HCT116 (cell line): ENCODE results near the gene MYLK2. TPM values are rescaled to one million over a fixed set of nuclear protein-coding genes. Genes with fewer than 3 reads are reported as not detected.

Source experiments
- ATAC-seq: fragments of 200-7000 bp; cut with Tn5 transposase; 2 replicates; pipeline ENCODE4 v1.9.1; 2020; ENCODE audit warnings: mild to moderate bottlenecking, moderate library complexity
- BruUV-seq: library from RNA; stranded (reverse); fragments of 400-500 nt; replicated peaks from 2 replicates; lab custom pipeline; 2021; lab: Mats Ljungman, UMichigan
- CTCF ChIA-PET: fragments of 300-600 bp; sonication (Branson Sonifier 250); formaldehyde crosslinking; loops from one replicate; lab custom pipeline; 2021; ENCODE audit warnings: antibody characterized with exemption; lab: Charles Lee
- POLR2A ChIA-PET: fragments of 300-600, 350-600 bp; sonication (Branson Sonifier 250); formaldehyde crosslinking; loops from one replicate; lab custom pipeline; 2021; ENCODE audit warnings: antibody characterized with exemption; lab: Charles Lee
- RAD21 ChIA-PET, 2 experiments: fragments of 300-600 bp; sonication (Branson Sonifier 250); formaldehyde crosslinking; loops; one replicate each; lab custom pipeline; 2023; ENCODE audit warnings: low total read pairs in 2 of 2; ENCODE audit not compliant: uncharacterized antibody in 2 of 2, unreplicated experiment in 2 of 2, low non-redundant PET in 1 of 2; lab: Charles Lee
- DNase-seq: peaks from one replicate; pipeline ENCODE4 v3.0.0-alpha.2; 2010; ENCODE audit warnings: low read depth, low spot score
- H2AFZ ChIP-seq: fragments of 200-600 bp; shearing (Covaris generic), sonication (generic); 2 replicates; pipeline ENCODE4 v1.6.1; 2017; ENCODE audit warnings: low read depth, mixed run types, mixed read lengths, antibody characterized with exemption, low read length; ENCODE audit not compliant: poor library complexity, severe bottlenecking
- H3K27ac ChIP-seq: 2 replicates; pipeline ENCODE4 v1.5.1; 2012; ENCODE audit warnings: low read depth, low read length
- H3K27me3 ChIP-seq: fragments of 200-600 bp; sonication (generic); 2 replicates; pipeline ENCODE4 v1.6.1; 2016; ENCODE audit warnings: mixed run types, low read length, mixed read lengths; ENCODE audit not compliant: insufficient read depth
- H3K36me3 ChIP-seq, 2 experiments: fragments of 200-500 bp in 1 of 2; fragments of 200-600 bp in 1 of 2; sonication (Bioruptor generic) in 1 of 2; sonication (generic) in 1 of 2; 2 replicates each; pipeline versions ENCODE4 v1.5.1 to v1.6.1; 2014 to 2016; ENCODE audit warnings: low read length in 2 of 2, inconsistent platforms in 1 of 2, mixed read lengths in 1 of 2, mixed run types in 1 of 2; ENCODE audit not compliant: insufficient read depth in 2 of 2, control insufficient read depth in 1 of 2
- H3K4me1 ChIP-seq, 2 experiments: fragments of 200-600 bp in 1 of 2; sonication (generic) in 1 of 2; 2 replicates each; pipeline versions ENCODE4 v1.5.1 to v1.6.1; 2012 to 2017; ENCODE audit warnings: low read length in 2 of 2, inconsistent platforms in 1 of 2, mild to moderate bottlenecking in 1 of 2, mixed read lengths in 1 of 2, mixed run types in 1 of 2, moderate library complexity in 1 of 2; ENCODE audit not compliant: insufficient read depth in 2 of 2, control insufficient read depth in 1 of 2
- H3K4me2 ChIP-seq: fragments of 200-600 bp; sonication (generic); 2 replicates; pipeline ENCODE4 v1.6.1; 2017; ENCODE audit warnings: mixed run types, low read length, mixed read lengths
- H3K4me3 ChIP-seq, 2 experiments: fragments of 200-600 bp in 1 of 2; sonication (generic) in 1 of 2; replicated peaks in 1 of 2; 2 replicates each; pipeline ENCODE4 v1.5.1; 2011 to 2016; ENCODE audit warnings: low read length in 2 of 2, control low read depth in 1 of 2, low read depth in 1 of 2, mild to moderate bottlenecking in 1 of 2, mixed read lengths in 1 of 2, mixed run types in 1 of 2
- H3K79me2 ChIP-seq: fragments of 200-600 bp; sonication (generic); 2 replicates; pipeline ENCODE4 v1.6.1; 2017; ENCODE audit warnings: mild to moderate bottlenecking, mixed run types, low read length, moderate library complexity, mixed read lengths; ENCODE audit not compliant: insufficient read depth
- H3K9ac ChIP-seq: fragments of 200-600 bp; sonication (generic); 2 replicates; pipeline ENCODE4 v1.6.1; 2016; ENCODE audit warnings: low read length, mixed read lengths
- H3K9me2 ChIP-seq: fragments of 200-600 bp; sonication (generic), shearing (Covaris generic); 2 replicates; pipeline ENCODE4 v1.6.1; 2017; ENCODE audit warnings: mixed run types, mild to moderate bottlenecking, moderate library complexity; ENCODE audit not compliant: insufficient read depth
- H3K9me3 ChIP-seq, 2 experiments: fragments of 200-500 bp in 1 of 2; fragments of 200-600 bp in 1 of 2; sonication (Bioruptor generic) in 1 of 2; sonication (generic) in 1 of 2; 2 replicates each; pipeline ENCODE4 v1.6.1; 2014 to 2017; ENCODE audit warnings: low read length in 2 of 2, mixed read lengths in 2 of 2, inconsistent platforms in 1 of 2, low read depth in 1 of 2, mild to moderate bottlenecking in 1 of 2, mixed run types in 1 of 2, moderate library complexity in 1 of 2; ENCODE audit not compliant: control insufficient read depth in 1 of 2, insufficient read depth in 1 of 2
- H4K20me1 ChIP-seq: fragments of 200-600 bp; sonication (generic), shearing (Covaris generic); 2 replicates; pipeline ENCODE4 v1.6.1; 2017; ENCODE audit warnings: mixed run types, mild to moderate bottlenecking, moderate library complexity; ENCODE audit not compliant: insufficient read depth
- CBX3 ChIP-seq: IDR thresholded peaks from 2 replicates; pipeline ENCODE4 v1.6.1; 2012; ENCODE audit warnings: low read depth
- CEBPB ChIP-seq: IDR thresholded peaks from 2 replicates; pipeline ENCODE4 v1.6.1; 2012; ENCODE audit warnings: low read depth
- CTCF ChIP-seq, 3 experiments: fragments of 200-600 bp in 1 of 3; sonication (generic) in 1 of 3; IDR thresholded peaks in 2 of 3; conservative IDR thresholded peaks in 1 of 3; 2 replicates each; pipeline ENCODE4 v1.5.1; 2012 to 2017; ENCODE audit warnings: low read depth in 2 of 3, low read length in 2 of 3, antibody characterized with exemption in 1 of 3, borderline replicate concordance in 1 of 3, control low read depth in 1 of 3, mild to moderate bottlenecking in 1 of 3, mixed read lengths in 1 of 3, mixed run types in 1 of 3, moderate library complexity in 1 of 3; ENCODE audit not compliant: insufficient read depth in 1 of 3
- EGR1 ChIP-seq: IDR thresholded peaks from 2 replicates; pipeline ENCODE4 v1.6.1; 2012; ENCODE audit warnings: low read depth
- EZH2phosphoT487 ChIP-seq: fragments of 200-600 bp; IDR thresholded peaks from 2 replicates; pipeline ENCODE4 v1.6.1; 2018; ENCODE audit warnings: antibody characterized with exemption, borderline replicate concordance
- JUND ChIP-seq: IDR thresholded peaks from 2 replicates; pipeline ENCODE4 v1.6.1; 2012
- POLR2A ChIP-seq: IDR thresholded peaks from 2 replicates; pipeline ENCODE4 v1.7.0; 2011; ENCODE audit warnings: borderline replicate concordance; ENCODE audit not compliant: insufficient read depth, insufficient read length; ENCODE audit errors: extremely low read depth
- RAD21 ChIP-seq: IDR thresholded peaks from 2 replicates; pipeline ENCODE4 v1.6.1; 2012; ENCODE audit warnings: low read depth, mild to moderate bottlenecking
- REST ChIP-seq: IDR thresholded peaks from 2 replicates; pipeline ENCODE4 v1.6.1; 2012; ENCODE audit warnings: low read depth
- SIN3A ChIP-seq: IDR thresholded peaks from 2 replicates; pipeline ENCODE4 v1.6.1; 2012; ENCODE audit warnings: low read depth
- SP1 ChIP-seq: IDR thresholded peaks from 2 replicates; pipeline ENCODE4 v1.6.1; 2012; ENCODE audit warnings: low read depth
- SRF ChIP-seq: IDR thresholded peaks from 2 replicates; pipeline ENCODE4 v1.6.1; 2012; ENCODE audit warnings: low read depth
- YY1 ChIP-seq: IDR thresholded peaks from 2 replicates; pipeline ENCODE4 v1.6.1; 2011; ENCODE audit warnings: low read length, low read depth, moderate library complexity, mild to moderate bottlenecking; ENCODE audit not compliant: insufficient replicate concordance; ENCODE audit errors: extremely low read depth
- ZFX ChIP-seq: fragments of 450-650 bp; IDR thresholded peaks from 2 replicates; pipeline ENCODE4 v1.6.1; 2017
- ZNF274 ChIP-seq: fragments of 200-500 bp; sonication (Bioruptor generic); IDR thresholded peaks from 2 replicates; pipeline ENCODE4 v1.6.1; 2014; ENCODE audit warnings: mild to moderate bottlenecking, low read depth, low read length, inconsistent platforms
- intact Hi-C: fragments of 100-400 bp; cut with micrococcal nuclease; formaldehyde crosslinking; loops from 2 replicates; pipeline ENCODE4 v1.10.0; 2022
- total RNA-seq: library from RNA; stranded (reverse); gene quantifications from one replicate; pipeline ENCODE4 v1.2.1, GENCODE V29; 2021; ENCODE audit not compliant: unreplicated experiment
- TF ChIP-seq, protein P1 (sequence below): IDR thresholded peaks from 2 replicates; pipeline ENCODE4 v1.6.1; 2012

The MYLK2 gene
- total RNA-seq, 1 experiment from 2014 or later: 0.34 TPM

DNA sequence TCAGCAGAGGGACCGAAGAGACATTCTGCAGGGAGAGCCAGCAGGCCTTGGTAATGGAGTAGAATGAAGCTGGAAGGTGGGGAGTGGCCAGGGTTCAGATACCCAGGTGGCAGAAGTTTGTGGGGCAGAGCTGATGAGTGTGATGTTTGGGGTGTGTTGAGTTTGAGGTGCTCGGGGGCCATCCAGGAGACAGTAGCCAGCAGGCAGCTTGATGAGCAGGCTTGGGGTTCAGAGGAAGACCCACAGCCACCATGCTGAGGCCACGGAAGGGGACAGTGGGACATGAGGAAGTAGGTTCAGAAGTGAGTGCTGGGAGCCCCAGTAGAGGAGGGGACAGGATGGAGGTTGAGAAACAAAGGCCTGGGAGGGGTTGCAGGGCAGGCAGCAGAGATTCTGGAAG, 37.4 kb downstream of the MYLK2 start:
- peaks cover 10 to 15% of the 10 kb centered on the region in 2 experiments; a peak in 3 of 4 replicates for H3K4me1 ChIP-seq
- no peaks in the 10 kb centered on the region; the same call in 1 of the 2 replicates for H3K27me3 ChIP-seq
- POLR2A ChIA-PET: interaction anchor here (0.5 kb wide), 1 partner anchor 17 kb away, joined by 6 read pairs; no protein-coding TSS in a partner anchor
- ATAC-seq (no peak), DNase-seq (no peak)
- no peaks in the 10 kb centered on the region for H3K79me2 ChIP-seq
- H3K9ac ChIP-seq: no peak overlapping the region
- H3K27ac ChIP-seq: no peak overlapping the region
- no TSS peak for BruUV-seq
- H3K9me3 ChIP-seq: no peaks in the 10 kb centered on the region
- H3K9me2 ChIP-seq: no peaks in the 10 kb centered on the region
- intact Hi-C loops: no loop called here
- RAD21 ChIA-PET: no interaction called here
- TF ChIP-seq SRF (no peak), CBX3 (no peak), EGR1 (no peak), ZNF274 (no peak), JUND (no peak), SIN3A (no peak), RAD21 (no peak), CEBPB (no peak), YY1 (no peak), EZH2phosphoT487 (no peak), SP1 (no peak), REST (no peak), CTCF (IDR thresholded peaks at IDR 0.05 in 2 of 3, conservative IDR thresholded peaks at IDR 0.05 in 1 of 3; ENCODE audit: borderline replicate concordance in 1 of 3, insufficient read depth in 1 of 3, low read depth in 2 of 3, low read length in 2 of 3) (no peak), ZFX (no peak), POLR2A (no peak)
- TF ChIP-seq, protein P1, sequence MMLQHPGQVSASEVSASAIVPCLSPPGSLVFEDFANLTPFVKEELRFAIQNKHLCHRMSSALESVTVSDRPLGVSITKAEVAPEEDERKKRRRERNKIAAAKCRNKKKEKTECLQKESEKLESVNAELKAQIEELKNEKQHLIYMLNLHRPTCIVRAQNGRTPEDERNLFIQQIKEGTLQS: no peak
- no peak overlapping the region for H3K4me2 ChIP-seq
- H2AFZ ChIP-seq: no peak overlapping the region
- H4K20me1 ChIP-seq: no peaks in the 10 kb centered on the region
- CTCF ChIA-PET: interaction anchor here (3.3 kb wide), 1 partner anchor 174 kb away, joined by 13 read pairs; no protein-coding TSS in a partner anchor
- H3K36me3 ChIP-seq: no peaks in the 10 kb centered on the region
- no peak overlapping the region for H3K4me3 ChIP-seq
